Cardiac muscle cell (in vitro differentiated cells and primary cell): ENCODE results near the gene ARF4. TPM values are rescaled to one million over a fixed set of nuclear protein-coding genes. Genes with fewer than 3 reads are reported as not detected.

Source experiments
- DNase-seq, 2 donors: peaks; one replicate each; pipeline versions ENCODE4 v3.0.0 to v3.0.0-alpha.2; 2010 to 2017; ENCODE audit warnings: low read depth in 1 of 2, low spot score in 1 of 2
- H3K27ac ChIP-seq: fragments of 200-600 bp; sonication (generic); 2 replicates; pipeline ENCODE4 v1.5.1; 2016
- H3K27me3 ChIP-seq: fragments of 200-600 bp; sonication (generic); 2 replicates; pipeline ENCODE4 v1.6.0; 2016; ENCODE audit warnings: control low read depth
- H3K36me3 ChIP-seq: fragments of 200-600 bp; sonication (generic); 2 replicates; pipeline ENCODE4 v1.5.1; 2016; ENCODE audit warnings: control low read depth
- H3K4me1 ChIP-seq: fragments of 200-600 bp; sonication (generic); 2 replicates; pipeline ENCODE4 v1.8.1; 2017; ENCODE audit warnings: low read depth, mild to moderate bottlenecking, mixed run types
- H3K4me3 ChIP-seq: fragments of 200-600 bp; sonication (generic); 2 replicates; pipeline ENCODE4 v1.5.1; 2016; ENCODE audit warnings: mild to moderate bottlenecking
- H3K9me3 ChIP-seq: fragments of 200-600 bp; sonication (generic); 2 replicates; pipeline ENCODE4 v1.5.1; 2017; ENCODE audit warnings: low read depth, mild to moderate bottlenecking, control low read depth
- polyA plus RNA-seq: library from polyadenylated mRNA; unstranded; fragments of >200 nt; fragmentation: Nextera tagmentation; extraction: Ambion mirVana; gene quantifications from 2 replicates; pipeline ENCODE4 v1.2.1, GENCODE V29; 2016
- total RNA-seq: library from RNA; depleted of rRNA; stranded (reverse); fragments of >200 nt; gene quantifications from 2 replicates; pipeline ENCODE4 v1.2.3, GENCODE V29; 2016
- TF ChIP-seq, protein P1 (sequence below): IDR thresholded peaks from 2 replicates; pipeline ENCODE4 v1.5.1; 2012; ENCODE audit warnings: low read depth, mild to moderate bottlenecking, low read length

ARF4 gene
- total and polyA plus RNA-seq, 2 experiments from 2014 or later: 70.7 to 248 TPM

GRCh38 chr3:57594144-57594543, 3.0 kb downstream of the ARF4 start:
- Histone ChIP-seq H3K36me3 (no peaks in the 10 kb centered on the region), H3K4me3 (no peak overlapping the region), H3K9me3 (no peaks in the 10 kb centered on the region), H3K27me3 (no peaks in the 10 kb centered on the region), H3K27ac (no peak overlapping the region), H3K4me1 (peaks cover 33% of the 10 kb centered on the region)
- TF ChIP-seq, protein P1, sequence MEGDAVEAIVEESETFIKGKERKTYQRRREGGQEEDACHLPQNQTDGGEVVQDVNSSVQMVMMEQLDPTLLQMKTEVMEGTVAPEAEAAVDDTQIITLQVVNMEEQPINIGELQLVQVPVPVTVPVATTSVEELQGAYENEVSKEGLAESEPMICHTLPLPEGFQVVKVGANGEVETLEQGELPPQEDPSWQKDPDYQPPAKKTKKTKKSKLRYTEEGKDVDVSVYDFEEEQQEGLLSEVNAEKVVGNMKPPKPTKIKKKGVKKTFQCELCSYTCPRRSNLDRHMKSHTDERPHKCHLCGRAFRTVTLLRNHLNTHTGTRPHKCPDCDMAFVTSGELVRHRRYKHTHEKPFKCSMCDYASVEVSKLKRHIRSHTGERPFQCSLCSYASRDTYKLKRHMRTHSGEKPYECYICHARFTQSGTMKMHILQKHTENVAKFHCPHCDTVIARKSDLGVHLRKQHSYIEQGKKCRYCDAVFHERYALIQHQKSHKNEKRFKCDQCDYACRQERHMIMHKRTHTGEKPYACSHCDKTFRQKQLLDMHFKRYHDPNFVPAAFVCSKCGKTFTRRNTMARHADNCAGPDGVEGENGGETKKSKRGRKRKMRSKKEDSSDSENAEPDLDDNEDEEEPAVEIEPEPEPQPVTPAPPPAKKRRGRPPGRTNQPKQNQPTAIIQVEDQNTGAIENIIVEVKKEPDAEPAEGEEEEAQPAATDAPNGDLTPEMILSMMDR: no peak
- DNase-seq: no peak

GRCh38 chr3:57592306-57592705, 4.8 kb downstream of the ARF4 start:
- no peaks in the 10 kb centered on the region for H3K9me3 ChIP-seq
- TF ChIP-seq, protein P1: no peak
- H3K27me3 ChIP-seq: no peaks in the 10 kb centered on the region
- no peaks in the 10 kb centered on the region for H3K36me3 ChIP-seq
- no peak for DNase-seq
- H3K27ac ChIP-seq: no peak overlapping the region
- peaks cover 21% of the 10 kb centered on the region for H3K4me1 ChIP-seq
- no peak overlapping the region for H3K4me3 ChIP-seq

GRCh38 chr3:57587905-57588304, 9.2 kb downstream of the ARF4 start:
- Histone ChIP-seq H3K4me3 (no peak overlapping the region), H3K9me3 (no peaks in the 10 kb centered on the region), H3K27ac (no peak overlapping the region), H3K36me3 (peaks cover 7% of the 10 kb centered on the region), H3K4me1 (peaks cover 10% of the 10 kb centered on the region), H3K27me3 (no peaks in the 10 kb centered on the region)
- peak in 1 of 2 donors; percentile 51 for DNase-seq
- TF ChIP-seq, protein P1: no peak

- no peaks in the 10 kb centered on the region for H3K27me3 ChIP-seq
- TF ChIP-seq, protein P1: no peak
- H3K4me3 ChIP-seq: no peak overlapping the region
- peaks cover 17% of the 10 kb centered on the region for H3K36me3 ChIP-seq
- no peaks in the 10 kb centered on the region for H3K9me3 ChIP-seq
- H3K4me1 ChIP-seq: peaks cover 10% of the 10 kb centered on the region
- no peak for DNase-seq
- H3K27ac ChIP-seq: no peak overlapping the region
These were observed 10.4 kb downstream of the ARF4 start for GRCh38 chr3:57586778-57587177.

DNA sequence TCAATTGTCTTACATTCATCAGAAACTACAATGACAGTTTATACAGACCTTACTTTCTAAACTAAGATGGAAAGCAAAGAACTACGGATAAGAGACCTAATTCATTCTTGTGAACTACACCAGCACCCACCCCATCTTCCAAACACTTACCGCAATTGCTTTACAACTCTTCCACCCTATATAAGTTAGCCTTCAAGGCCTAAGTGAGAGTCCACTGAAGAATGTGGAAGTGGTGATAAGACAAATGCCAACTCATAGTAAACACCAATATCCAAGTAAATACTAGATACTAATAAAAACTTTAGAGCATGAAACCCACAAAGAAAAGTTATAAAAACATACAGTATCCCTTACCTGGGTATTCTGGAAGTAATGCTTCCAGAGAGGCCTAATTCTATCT, 13.6 kb downstream of the ARF4 start:
- Histone ChIP-seq H3K27me3 (no peaks in the 10 kb centered on the region), H3K4me1 (peaks cover 10% of the 10 kb centered on the region), H3K9me3 (no peaks in the 10 kb centered on the region), H3K27ac (peak overlapping the region; percentile 37), H3K4me3 (no peak overlapping the region), H3K36me3 (peaks cover 37% of the 10 kb centered on the region)
- no peak for DNase-seq
- TF ChIP-seq, protein P1: no peak
